GM21576 (cell line): Measurements from ENCODE around the gene DOCK8.

Source experiments
- ATAC-seq: cut with Tn5 transposase; IDR thresholded peaks from one replicate; pipeline ENCODE4 v1.9.1; 2021; ENCODE audit warnings: mild to moderate bottlenecking, moderate library complexity; ENCODE audit not compliant: unreplicated experiment

DOCK8 gene

GRCh38 chr9:357560-357959, 142.9 kb downstream of the DOCK8 start:
- no peak for ATAC-seq

- no peak for ATAC-seq
These were observed 148.1 kb downstream of the DOCK8 start for GRCh38 chr9:362561-363273.

- ATAC-seq = no peak
These were observed 148.6 kb downstream of the DOCK8 start for GRCh38 chr9:363274-363612.

- ATAC-seq = no peak
These were observed 150.8 kb downstream of the DOCK8 start for GRCh38 chr9:365436-365835.

GRCh38 chr9:366620-367019, 152.0 kb downstream of the DOCK8 start:
- ATAC-seq = no peak

- no peak for ATAC-seq
These were observed 155.4 kb downstream of the DOCK8 start for GRCh38 chr9:370086-370485.

GRCh38 chr9:371349-371748, 156.7 kb downstream of the DOCK8 start:
- ATAC-seq = no peak

GRCh38 chr9:372128-372527, 157.5 kb downstream of the DOCK8 start:
- no peak for ATAC-seq

- no peak for ATAC-seq
These were observed 159.1 kb downstream of the DOCK8 start for GRCh38 chr9:373759-374206.

GRCh38 chr9:374736-375135, 160.1 kb downstream of the DOCK8 start:
- no peak for ATAC-seq

GRCh38 chr9:376115-376514, 161.4 kb downstream of the DOCK8 start:
- ATAC-seq = no peak

- ATAC-seq = no peak
These were observed 163.6 kb downstream of the DOCK8 start for GRCh38 chr9:378263-378662.

GRCh38 chr9:382383-382782, 167.7 kb downstream of the DOCK8 start:
- ATAC-seq = no peak

GRCh38 chr9:385818-386398, 171.2 kb downstream of the DOCK8 start:
- ATAC-seq = no peak

- no peak for ATAC-seq
These were observed 174.5 kb downstream of the DOCK8 start for GRCh38 chr9:389159-389558.

- ATAC-seq = no peak
These were observed 175.1 kb downstream of the DOCK8 start for GRCh38 chr9:389758-390157.

- ATAC-seq = no peak
These were observed 177.6 kb downstream of the DOCK8 start for GRCh38 chr9:392077-392804.

GRCh38 chr9:394347-395052, 179.8 kb downstream of the DOCK8 start:
- ATAC-seq = no peak

- no peak for ATAC-seq
These were observed 181.7 kb downstream of the DOCK8 start for GRCh38 chr9:396396-396795.

- ATAC-seq = no peak
These were observed 183.4 kb downstream of the DOCK8 start for GRCh38 chr9:398085-398484.

GRCh38 chr9:401223-401622, 186.6 kb downstream of the DOCK8 start:
- no peak for ATAC-seq

GRCh38 chr9:404234-404633, 189.6 kb downstream of the DOCK8 start:
- no peak for ATAC-seq
